BJ (cell line): ENCODE results near the gene HMCN2. TPM values are rescaled to one million over a fixed set of nuclear protein-coding genes. Genes with fewer than 3 reads are reported as not detected.

Experiments
- CTCF ChIA-PET: fragments of 350-600 bp; formaldehyde crosslinking; extraction: SDS; loops from one replicate; lab custom pipeline; 2021; ENCODE audit warnings: antibody characterized with exemption, inconsistent platforms; lab: Yijun Ruan, JAX
- POLR2A ChIA-PET: fragments of 300-600 bp; sonication (Branson Sonifier 250); formaldehyde crosslinking; extraction: SDS; loops from one replicate; lab custom pipeline; 2021; ENCODE audit warnings: antibody characterized with exemption; lab: Charles Lee
- DNase-seq: peaks from one replicate; pipeline ENCODE4 v3.0.0-alpha.2; 2011; ENCODE audit warnings: low read depth
- H3K27me3 ChIP-seq: 2 replicates; pipeline ENCODE4 v1.6.0; 2011; ENCODE audit warnings: low read length; ENCODE audit not compliant: control insufficient read depth, insufficient read depth
- H3K36me3 ChIP-seq: 2 replicates; pipeline ENCODE4 v1.5.1; 2011; ENCODE audit warnings: low read length; ENCODE audit not compliant: control insufficient read depth, insufficient read depth
- H3K4me3 ChIP-seq: 2 replicates; pipeline ENCODE4 v1.5.1; 2011; ENCODE audit warnings: low read depth, mild to moderate bottlenecking, control low read depth, low read length
- polyA plus RNA-seq: library from polyadenylated mRNA; depleted of rRNA; stranded (reverse); fragments of >200 nt; gene quantifications from 2 replicates; pipeline ENCODE4 v1.2.3, GENCODE V29; 2011
- TF ChIP-seq, protein P1 (sequence below): IDR thresholded peaks from 2 replicates; pipeline ENCODE4 v1.5.1; 2011; ENCODE audit warnings: low read depth, mild to moderate bottlenecking, control low read depth, inconsistent platforms, low read length, moderate library complexity; ENCODE audit not compliant: insufficient read depth

HMCN2 gene
- polyA plus RNA-seq, 1 experiment: not detected

DNA sequence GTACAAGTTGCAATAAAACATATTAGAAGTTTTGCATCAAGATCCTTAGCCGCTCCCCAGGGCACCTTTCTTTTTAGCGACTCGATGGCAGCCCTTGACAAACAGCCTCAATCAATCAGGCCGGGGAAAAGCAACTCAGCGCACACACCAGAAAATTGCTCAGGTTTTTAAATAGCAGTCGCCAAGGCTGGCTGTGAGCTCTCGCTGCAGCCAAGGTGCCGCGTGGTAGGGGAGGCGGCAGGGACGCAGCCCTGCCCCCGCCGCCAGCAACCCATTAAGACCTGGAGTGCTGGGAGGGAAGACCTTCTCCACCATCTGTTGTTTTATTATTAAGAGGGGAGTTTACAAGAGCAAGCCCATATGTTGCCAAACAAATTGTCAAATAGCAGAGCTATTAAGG, 201.8 kb downstream of the HMCN2 start:
- POLR2A ChIA-PET: interaction anchor here (1.0 kb wide), 1 partner anchor 18 kb away, joined by 7 read pairs; no protein-coding TSS in a partner anchor

DNA sequence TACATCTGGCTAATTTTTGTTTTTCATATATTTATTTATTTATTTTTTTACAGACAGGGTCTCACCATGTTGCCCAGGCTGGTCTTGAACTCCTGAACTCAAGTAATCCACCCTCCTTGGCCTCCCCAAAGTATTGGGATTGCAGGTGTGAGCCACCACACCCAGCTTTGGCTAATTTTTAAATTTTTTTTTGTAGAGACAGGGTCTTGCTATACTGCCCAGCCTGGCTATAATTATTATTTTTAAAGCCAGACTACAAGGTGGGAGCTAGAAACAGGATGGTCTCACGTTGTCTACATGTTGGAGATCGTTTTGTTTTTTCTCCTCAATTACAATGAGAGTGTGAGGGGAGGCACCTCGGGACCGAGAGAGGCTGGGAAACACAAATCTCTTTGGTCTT, 203.0 kb downstream of the HMCN2 start:
- Histone ChIP-seq H3K27me3 (no peaks in the 10 kb centered on the region), H3K4me3 (no peak overlapping the region), H3K36me3 (peaks cover 52% of the 10 kb centered on the region)
- TF ChIP-seq, protein P1, sequence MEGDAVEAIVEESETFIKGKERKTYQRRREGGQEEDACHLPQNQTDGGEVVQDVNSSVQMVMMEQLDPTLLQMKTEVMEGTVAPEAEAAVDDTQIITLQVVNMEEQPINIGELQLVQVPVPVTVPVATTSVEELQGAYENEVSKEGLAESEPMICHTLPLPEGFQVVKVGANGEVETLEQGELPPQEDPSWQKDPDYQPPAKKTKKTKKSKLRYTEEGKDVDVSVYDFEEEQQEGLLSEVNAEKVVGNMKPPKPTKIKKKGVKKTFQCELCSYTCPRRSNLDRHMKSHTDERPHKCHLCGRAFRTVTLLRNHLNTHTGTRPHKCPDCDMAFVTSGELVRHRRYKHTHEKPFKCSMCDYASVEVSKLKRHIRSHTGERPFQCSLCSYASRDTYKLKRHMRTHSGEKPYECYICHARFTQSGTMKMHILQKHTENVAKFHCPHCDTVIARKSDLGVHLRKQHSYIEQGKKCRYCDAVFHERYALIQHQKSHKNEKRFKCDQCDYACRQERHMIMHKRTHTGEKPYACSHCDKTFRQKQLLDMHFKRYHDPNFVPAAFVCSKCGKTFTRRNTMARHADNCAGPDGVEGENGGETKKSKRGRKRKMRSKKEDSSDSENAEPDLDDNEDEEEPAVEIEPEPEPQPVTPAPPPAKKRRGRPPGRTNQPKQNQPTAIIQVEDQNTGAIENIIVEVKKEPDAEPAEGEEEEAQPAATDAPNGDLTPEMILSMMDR: no peak
- DNase-seq: no peak
- ChIA-PET POLR2A (no interaction called here), CTCF (interaction anchor here (1.5 to 19.6 kb wide), 2 partner anchors 8 to 216 kb away, joined by 7 to 184 read pairs; no protein-coding TSS in a partner anchor)

More for the DNA sequence above, 201.8 kb downstream of the HMCN2 start:
- CTCF ChIA-PET: interaction anchor here (0.6 to 19.6 kb wide), 2 partner anchors 133 to 217 kb away, joined by 3 to 184 read pairs; no protein-coding TSS in a partner anchor
- H3K36me3 ChIP-seq: peaks cover 54% of the 10 kb centered on the region
- H3K27me3 ChIP-seq: no peaks in the 10 kb centered on the region
- no peak overlapping the region for H3K4me3 ChIP-seq
- TF ChIP-seq, protein P1: no peak
- DNase-seq: no peak

DNA sequence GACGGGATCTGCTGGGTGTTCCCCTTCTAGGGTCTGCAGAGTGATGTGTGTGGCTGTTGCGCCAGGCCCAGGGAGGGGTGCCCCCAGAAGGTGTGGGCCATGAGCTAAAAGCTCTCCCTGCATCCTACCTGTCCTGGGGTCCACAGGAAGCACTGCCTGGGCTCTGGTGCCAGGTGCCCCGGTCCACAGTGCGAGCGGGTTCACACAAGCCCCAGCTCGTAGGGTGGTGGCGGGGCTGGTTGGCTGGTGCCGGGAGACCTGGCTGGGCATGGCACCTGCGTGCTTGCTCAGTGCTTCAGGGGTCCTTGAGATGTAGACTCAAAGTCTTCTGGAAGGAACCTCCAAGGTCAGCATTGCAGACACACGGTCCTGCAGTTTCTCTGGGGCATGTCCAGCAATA, 204.7 kb downstream of the HMCN2 start:
- Histone ChIP-seq H3K36me3 (peaks cover 48% of the 10 kb centered on the region), H3K27me3 (no peaks in the 10 kb centered on the region), H3K4me3 (no peak overlapping the region)
- POLR2A ChIA-PET: no interaction called here
- TF ChIP-seq, protein P1: no peak
- no peak for DNase-seq
- CTCF ChIA-PET: interaction anchor here (1.5 to 19.6 kb wide), 2 partner anchors 9 to 214 kb away, joined by 7 to 184 read pairs; no protein-coding TSS in a partner anchor

DNA sequence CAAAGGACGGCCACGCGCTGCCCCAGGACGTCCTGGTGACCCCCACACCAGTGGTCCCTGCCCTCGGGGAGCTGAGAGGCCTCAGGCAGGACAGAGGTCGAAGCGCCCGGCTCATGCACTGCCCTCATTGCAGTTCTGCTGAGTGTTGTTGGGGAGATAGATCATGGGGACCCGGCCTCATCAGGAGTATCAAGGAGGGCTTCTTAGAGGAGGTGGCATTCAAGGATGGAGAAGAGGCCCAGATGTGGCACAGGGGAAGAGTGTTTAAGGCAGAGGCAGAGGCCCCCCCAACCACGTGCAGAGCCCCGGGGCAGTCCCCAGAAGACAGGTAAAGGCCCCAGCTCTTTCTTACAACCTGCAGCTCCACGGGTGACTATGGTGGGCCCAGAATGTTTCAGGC, 205.4 kb downstream of the HMCN2 start:
- TF ChIP-seq, protein P1: no peak
- ChIA-PET POLR2A (no interaction called here), CTCF (interaction anchor here (2.8 to 19.6 kb wide), 2 partner anchors 10 to 214 kb away, joined by 11 to 184 read pairs; no protein-coding TSS in a partner anchor)
- no peaks in the 10 kb centered on the region for H3K27me3 ChIP-seq
- no peak overlapping the region for H3K4me3 ChIP-seq
- DNase-seq: no peak
- H3K36me3 ChIP-seq: peaks cover 44% of the 10 kb centered on the region

- no peaks in the 10 kb centered on the region for H3K27me3 ChIP-seq
- TF ChIP-seq, protein P1: no peak
- peaks cover 40% of the 10 kb centered on the region for H3K36me3 ChIP-seq
- no peak overlapping the region for H3K4me3 ChIP-seq
- ChIA-PET CTCF (interaction anchor here (0.7 to 19.6 kb wide), 3 partner anchors 11 to 213 kb away, joined by 3 to 184 read pairs (median 11); no protein-coding TSS in a partner anchor), POLR2A (no interaction called here)
- no peak for DNase-seq
Observed at GRCh38 chr9:130471411-130472183, 206.0 kb downstream of the HMCN2 start.
